Neural cell (in vitro differentiated cells): ENCODE measurements around the gene UCK2. TPM values are rescaled to one million over a fixed set of nuclear protein-coding genes. Genes with fewer than 3 reads are reported as not detected.

Experiments
- H2AFZ ChIP-seq: fragments of 200-600, 300-800 bp; sonication (generic), shearing (Covaris generic); 2 replicates; pipeline ENCODE4 v1.6.0; 2014; ENCODE audit warnings: low read depth, mild to moderate bottlenecking, antibody characterized with exemption, low read length, moderate library complexity
- H3F3A ChIP-seq: fragments of 200-600 bp; shearing (Covaris generic); 2 replicates; pipeline ENCODE4 v1.6.1; 2016; ENCODE audit warnings: mild to moderate bottlenecking, moderate library complexity, mixed read lengths, antibody characterized with exemption, low read length; ENCODE audit not compliant: insufficient read depth, poor library complexity, severe bottlenecking
- H3K27ac ChIP-seq: fragments of 200-600, 300-800 bp; sonication (generic), shearing (Covaris generic); 2 replicates; pipeline ENCODE4 v1.5.1; 2014; ENCODE audit warnings: mild to moderate bottlenecking, low read length, moderate library complexity
- H3K27me3 ChIP-seq: fragments of 300-800, 200-600 bp; sonication (generic), shearing (Covaris generic); 2 replicates; pipeline ENCODE4 v1.6.0; 2014; ENCODE audit warnings: mild to moderate bottlenecking, low read depth, low read length, moderate library complexity; ENCODE audit not compliant: insufficient read depth
- H3K36me3 ChIP-seq: fragments of 300-800, 200-600 bp; sonication (generic), shearing (Covaris generic); 2 replicates; pipeline ENCODE4 v1.5.1; 2014; ENCODE audit warnings: mild to moderate bottlenecking, antibody characterized with exemption, low read length, moderate library complexity; ENCODE audit not compliant: insufficient read depth
- H3K4me2 ChIP-seq: fragments of 300-800, 200-600 bp; sonication (generic), shearing (Covaris generic); 2 replicates; pipeline ENCODE4 v1.6.0; 2014; ENCODE audit warnings: mild to moderate bottlenecking, low read length
- H3K4me3 ChIP-seq: fragments of 300-800, 200-600 bp; sonication (generic), shearing (Covaris generic); 2 replicates; pipeline ENCODE4 v1.5.1; 2014; ENCODE audit warnings: mild to moderate bottlenecking, low read length, moderate library complexity
- H3K79me2 ChIP-seq: fragments of 200-600 bp; shearing (Covaris generic); replicated peaks from 2 replicates; pipeline ENCODE4 v1.6.0; 2014; ENCODE audit warnings: mild to moderate bottlenecking, low read length, moderate library complexity; ENCODE audit not compliant: insufficient read depth
- H3K9ac ChIP-seq: fragments of 300-800, 200-600 bp; sonication (generic), shearing (Covaris generic); 2 replicates; pipeline ENCODE4 v1.6.1; 2016; ENCODE audit warnings: mild to moderate bottlenecking, low read length, mixed read lengths
- H3K9me2 ChIP-seq: fragments of 200-600 bp; shearing (Covaris generic); 2 replicates; pipeline ENCODE4 v1.6.1; 2016; ENCODE audit warnings: mild to moderate bottlenecking, low read length, mixed read lengths; ENCODE audit not compliant: insufficient read depth
- H3K9me3 ChIP-seq: fragments of 200-600, 300-800 bp; sonication (generic), shearing (Covaris generic); 2 replicates; pipeline ENCODE4 v1.6.1; 2016; ENCODE audit warnings: mild to moderate bottlenecking, mixed run types, low read length, moderate library complexity, mixed read lengths
- H4K20me1 ChIP-seq: fragments of 200-600 bp; shearing (Covaris generic); 2 replicates; pipeline ENCODE4 v1.6.1; 2016; ENCODE audit warnings: mild to moderate bottlenecking, mixed run types; ENCODE audit not compliant: insufficient read depth
- EP300 ChIP-seq: fragments of 450-650 bp; conservative IDR thresholded peaks from 2 replicates; pipeline ENCODE4 v1.6.1; 2014; ENCODE audit warnings: antibody characterized with exemption, mild to moderate bottlenecking, moderate library complexity; ENCODE audit not compliant: poor library complexity, severe bottlenecking
- EZH2 ChIP-seq: fragments of 200-600, 300-800 bp; shearing (Covaris generic), sonication (generic); IDR thresholded peaks from 2 replicates; pipeline ENCODE4 v1.6.1; 2014; ENCODE audit warnings: antibody characterized with exemption, low read length, borderline replicate concordance, mild to moderate bottlenecking; ENCODE audit not compliant: insufficient read depth, poor library complexity, severe bottlenecking
- MXI1 ChIP-seq: fragments of 450-650 bp; conservative IDR thresholded peaks from 2 replicates; pipeline ENCODE4 v1.6.1; 2014; ENCODE audit warnings: antibody characterized with exemption, mild to moderate bottlenecking; ENCODE audit not compliant: poor library complexity, severe bottlenecking
- POLR2AphosphoS5 ChIP-seq: IDR thresholded peaks from 2 replicates; pipeline ENCODE4 v1.6.1; 2012
- RAD21 ChIP-seq: fragments of 450-650 bp; conservative IDR thresholded peaks from 2 replicates; pipeline ENCODE4 v1.6.1; 2014; ENCODE audit warnings: antibody characterized with exemption, mild to moderate bottlenecking, moderate library complexity
- SMC3 ChIP-seq: fragments of 450-650 bp; conservative IDR thresholded peaks from 2 replicates; pipeline ENCODE4 v1.6.1; 2014; ENCODE audit warnings: antibody characterized with exemption, mild to moderate bottlenecking, moderate library complexity; ENCODE audit not compliant: poor library complexity
- TAF1 ChIP-seq: IDR thresholded peaks from 2 replicates; pipeline ENCODE4 v1.6.1; 2012; ENCODE audit warnings: low read depth
- polyA plus RNA-seq: library from polyadenylated mRNA; depleted of rRNA; stranded (reverse); fragments of >200 nt; gene quantifications from 2 replicates; pipeline ENCODE4 v1.2.3, GENCODE V29; 2014
- TF ChIP-seq, protein P1 (sequence below): IDR thresholded peaks from 2 replicates; pipeline ENCODE4 v1.6.1; 2012; ENCODE audit warnings: borderline replicate concordance
- TF ChIP-seq, protein P2 (sequence below): fragments of 450-650 bp; IDR thresholded peaks from 2 replicates; pipeline ENCODE4 v1.5.1; 2014; ENCODE audit warnings: antibody characterized with exemption, mild to moderate bottlenecking, moderate library complexity; ENCODE audit not compliant: poor library complexity, severe bottlenecking

Gene UCK2
- polyA plus RNA-seq, 1 donor from 2014 or later = 36.0 TPM

DNA sequence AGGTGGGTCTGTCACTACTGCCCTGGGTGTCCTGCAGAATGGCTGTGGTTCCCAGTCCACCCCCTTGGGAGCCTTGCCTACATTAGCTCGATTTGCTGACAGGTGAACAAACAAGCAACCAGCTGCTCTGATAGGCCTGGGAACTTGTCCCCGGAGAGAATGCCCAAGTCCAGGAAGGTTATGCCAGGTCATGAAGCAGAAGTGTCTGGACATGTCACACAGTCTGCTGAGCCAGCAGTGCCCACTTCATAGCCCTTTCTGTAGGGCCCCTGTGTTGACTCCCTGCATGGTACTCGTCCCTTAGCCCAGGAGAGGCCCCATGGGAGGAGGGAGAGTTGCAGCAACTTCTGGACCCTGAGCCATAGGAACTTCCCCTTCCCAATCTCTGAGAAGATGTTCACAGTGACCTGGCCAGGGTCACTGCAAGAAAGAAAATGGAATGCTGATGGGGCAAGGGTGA is 31.0 kb downstream of the UCK2 start:
- Histone ChIP-seq H3K9ac (no peak overlapping the region), H3K9me2 (no peaks in the 10 kb centered on the region), H3K79me2 (peaks cover 36% of the 10 kb centered on the region), H3K4me3 (no peak overlapping the region), H4K20me1 (no peaks in the 10 kb centered on the region), H3K27me3 (no peaks in the 10 kb centered on the region), H3K27ac (no peak overlapping the region), H3K4me2 (no peak overlapping the region), H2AFZ (no peak overlapping the region), H3K9me3 (no peaks in the 10 kb centered on the region), H3K36me3 (no peaks in the 10 kb centered on the region), H3F3A (no peaks in the 10 kb centered on the region)
- no peak for TF ChIP-seq SMC3
- TF ChIP-seq TAF1 = no peak
- TF ChIP-seq EP300 = no peak
- TF ChIP-seq RAD21 = no peak
- no peak for TF ChIP-seq EZH2
- TF ChIP-seq, protein P1, sequence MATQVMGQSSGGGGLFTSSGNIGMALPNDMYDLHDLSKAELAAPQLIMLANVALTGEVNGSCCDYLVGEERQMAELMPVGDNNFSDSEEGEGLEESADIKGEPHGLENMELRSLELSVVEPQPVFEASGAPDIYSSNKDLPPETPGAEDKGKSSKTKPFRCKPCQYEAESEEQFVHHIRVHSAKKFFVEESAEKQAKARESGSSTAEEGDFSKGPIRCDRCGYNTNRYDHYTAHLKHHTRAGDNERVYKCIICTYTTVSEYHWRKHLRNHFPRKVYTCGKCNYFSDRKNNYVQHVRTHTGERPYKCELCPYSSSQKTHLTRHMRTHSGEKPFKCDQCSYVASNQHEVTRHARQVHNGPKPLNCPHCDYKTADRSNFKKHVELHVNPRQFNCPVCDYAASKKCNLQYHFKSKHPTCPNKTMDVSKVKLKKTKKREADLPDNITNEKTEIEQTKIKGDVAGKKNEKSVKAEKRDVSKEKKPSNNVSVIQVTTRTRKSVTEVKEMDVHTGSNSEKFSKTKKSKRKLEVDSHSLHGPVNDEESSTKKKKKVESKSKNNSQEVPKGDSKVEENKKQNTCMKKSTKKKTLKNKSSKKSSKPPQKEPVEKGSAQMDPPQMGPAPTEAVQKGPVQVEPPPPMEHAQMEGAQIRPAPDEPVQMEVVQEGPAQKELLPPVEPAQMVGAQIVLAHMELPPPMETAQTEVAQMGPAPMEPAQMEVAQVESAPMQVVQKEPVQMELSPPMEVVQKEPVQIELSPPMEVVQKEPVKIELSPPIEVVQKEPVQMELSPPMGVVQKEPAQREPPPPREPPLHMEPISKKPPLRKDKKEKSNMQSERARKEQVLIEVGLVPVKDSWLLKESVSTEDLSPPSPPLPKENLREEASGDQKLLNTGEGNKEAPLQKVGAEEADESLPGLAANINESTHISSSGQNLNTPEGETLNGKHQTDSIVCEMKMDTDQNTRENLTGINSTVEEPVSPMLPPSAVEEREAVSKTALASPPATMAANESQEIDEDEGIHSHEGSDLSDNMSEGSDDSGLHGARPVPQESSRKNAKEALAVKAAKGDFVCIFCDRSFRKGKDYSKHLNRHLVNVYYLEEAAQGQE = no peak
- no peak for TF ChIP-seq MXI1
- TF ChIP-seq, protein P2, sequence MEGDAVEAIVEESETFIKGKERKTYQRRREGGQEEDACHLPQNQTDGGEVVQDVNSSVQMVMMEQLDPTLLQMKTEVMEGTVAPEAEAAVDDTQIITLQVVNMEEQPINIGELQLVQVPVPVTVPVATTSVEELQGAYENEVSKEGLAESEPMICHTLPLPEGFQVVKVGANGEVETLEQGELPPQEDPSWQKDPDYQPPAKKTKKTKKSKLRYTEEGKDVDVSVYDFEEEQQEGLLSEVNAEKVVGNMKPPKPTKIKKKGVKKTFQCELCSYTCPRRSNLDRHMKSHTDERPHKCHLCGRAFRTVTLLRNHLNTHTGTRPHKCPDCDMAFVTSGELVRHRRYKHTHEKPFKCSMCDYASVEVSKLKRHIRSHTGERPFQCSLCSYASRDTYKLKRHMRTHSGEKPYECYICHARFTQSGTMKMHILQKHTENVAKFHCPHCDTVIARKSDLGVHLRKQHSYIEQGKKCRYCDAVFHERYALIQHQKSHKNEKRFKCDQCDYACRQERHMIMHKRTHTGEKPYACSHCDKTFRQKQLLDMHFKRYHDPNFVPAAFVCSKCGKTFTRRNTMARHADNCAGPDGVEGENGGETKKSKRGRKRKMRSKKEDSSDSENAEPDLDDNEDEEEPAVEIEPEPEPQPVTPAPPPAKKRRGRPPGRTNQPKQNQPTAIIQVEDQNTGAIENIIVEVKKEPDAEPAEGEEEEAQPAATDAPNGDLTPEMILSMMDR = no peak

DNA sequence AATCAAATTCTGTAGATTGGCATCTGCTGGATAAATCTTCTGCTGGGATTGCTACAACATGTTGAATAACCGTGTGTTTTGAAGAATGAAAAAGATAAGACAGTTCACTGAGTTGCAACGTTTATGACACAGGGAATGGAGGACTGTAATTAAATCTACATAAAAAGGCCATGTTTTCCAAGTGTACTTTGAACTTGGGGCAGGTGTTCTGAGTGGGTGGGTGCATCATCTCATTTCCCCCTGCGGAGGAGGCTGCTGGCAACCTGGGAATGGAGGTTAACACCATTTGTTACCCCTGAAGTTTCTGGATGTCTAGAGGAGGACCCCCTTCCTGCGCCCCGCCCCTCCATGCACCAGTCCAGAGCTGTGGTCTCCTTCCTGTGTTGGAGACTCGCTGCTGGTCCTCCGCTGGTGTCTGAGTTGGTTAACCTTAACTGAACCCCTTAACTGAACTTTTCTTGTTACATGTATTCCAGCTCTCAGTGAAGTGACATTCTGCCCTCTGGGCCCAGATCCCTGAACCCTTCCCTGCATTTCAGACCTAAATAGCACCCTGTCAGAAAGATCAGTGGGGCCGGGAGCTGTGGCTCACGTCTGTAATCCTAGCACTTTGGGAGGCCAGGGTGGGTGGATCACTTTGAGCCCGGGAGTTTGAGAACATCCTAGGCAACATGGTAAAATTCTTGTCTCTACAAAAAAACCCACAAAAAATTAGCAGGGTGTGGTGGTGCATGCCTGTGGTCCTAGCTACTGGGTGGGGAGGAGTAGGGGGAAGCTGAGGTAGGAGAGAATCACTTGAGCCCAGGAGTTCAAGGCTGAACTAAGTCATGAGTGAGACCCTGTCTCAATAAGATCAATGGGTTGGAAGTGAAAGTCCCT is 31.8 kb downstream of the UCK2 start:
- Histone ChIP-seq H3K27ac (no peak overlapping the region), H3F3A (no peaks in the 10 kb centered on the region), H4K20me1 (no peaks in the 10 kb centered on the region), H3K9me3 (no peaks in the 10 kb centered on the region), H3K79me2 (peaks cover 37% of the 10 kb centered on the region), H3K4me3 (no peak overlapping the region), H3K9ac (no peak overlapping the region), H2AFZ (no peak overlapping the region), H3K27me3 (no peaks in the 10 kb centered on the region), H3K9me2 (no peaks in the 10 kb centered on the region), H3K36me3 (no peaks in the 10 kb centered on the region), H3K4me2 (no peak overlapping the region)
- TF ChIP-seq, protein P1 = no peak
- TF ChIP-seq POLR2AphosphoS5 (no peak), EP300 (no peak), RAD21 (no peak), EZH2 (no peak), SMC3 (no peak), TAF1 (no peak), MXI1 (no peak)
- TF ChIP-seq, protein P2 = no peak
